HUES48 (cell line): ENCODE measurements around the gene PRKCA.
"Not testable (repeated sequence)": the region's sequence is repeated elsewhere in the genome, so short reads cannot be mapped to it uniquely, and the experiment has no call there.

Experiments used
- H3K27ac ChIP-seq: one replicate; pipeline ENCODE4 v1.7.0; 2013; ENCODE audit warnings: low read depth, low read length, inconsistent platforms
- H3K27me3 ChIP-seq: 2 replicates; pipeline ENCODE4 v1.6.1; 2013; ENCODE audit warnings: mild to moderate bottlenecking, low read length; ENCODE audit not compliant: control insufficient read depth, insufficient read depth
- H3K36me3 ChIP-seq: 2 replicates; pipeline ENCODE4 v1.6.1; 2013; ENCODE audit warnings: low read length; ENCODE audit not compliant: control insufficient read depth, insufficient read depth
- H3K4me1 ChIP-seq: 2 replicates; pipeline ENCODE4 v1.6.1; 2013; ENCODE audit warnings: mild to moderate bottlenecking, low read length; ENCODE audit not compliant: control insufficient read depth, insufficient read depth
- H3K4me3 ChIP-seq: 2 replicates; pipeline ENCODE4 v1.5.1; 2013; ENCODE audit warnings: mild to moderate bottlenecking, low read depth, low read length
- H3K9ac ChIP-seq: 2 replicates; pipeline ENCODE4 v1.6.1; 2013; ENCODE audit warnings: mild to moderate bottlenecking, low read depth, low read length, moderate library complexity
- H3K9me3 ChIP-seq: 2 replicates; pipeline ENCODE4 v1.6.1; 2013; ENCODE audit warnings: low read length; ENCODE audit not compliant: control insufficient read depth, insufficient read depth

The PRKCA gene

DNA sequence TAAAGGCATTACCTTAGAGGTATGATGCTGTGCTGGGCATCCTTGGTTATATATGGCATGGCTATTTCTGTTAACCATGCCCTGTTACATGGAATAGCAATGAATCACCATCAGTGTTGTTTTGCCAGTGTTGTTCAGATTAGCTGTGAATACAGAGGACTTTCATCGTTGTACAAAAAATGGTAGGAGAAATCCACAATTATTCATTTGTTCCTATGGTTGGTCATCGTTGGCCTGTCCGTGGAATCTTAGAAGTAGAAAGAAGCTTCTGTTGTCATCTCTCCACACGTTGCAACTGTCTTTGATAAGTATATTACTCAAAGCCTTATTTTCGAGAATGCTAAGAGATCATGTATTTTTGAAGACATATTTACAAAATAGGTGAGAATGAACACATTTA is 418.2 kb downstream of the PRKCA start:
- H3K27ac ChIP-seq: no peak overlapping the region
- no peak overlapping the region for H3K9ac ChIP-seq
- H3K4me1 ChIP-seq: peaks cover 35% of the 10 kb centered on the region
- H3K4me3 ChIP-seq: no peak overlapping the region
- no peaks in the 10 kb centered on the region for H3K9me3 ChIP-seq
- no peaks in the 10 kb centered on the region for H3K36me3 ChIP-seq
- H3K27me3 ChIP-seq: no peaks in the 10 kb centered on the region

DNA sequence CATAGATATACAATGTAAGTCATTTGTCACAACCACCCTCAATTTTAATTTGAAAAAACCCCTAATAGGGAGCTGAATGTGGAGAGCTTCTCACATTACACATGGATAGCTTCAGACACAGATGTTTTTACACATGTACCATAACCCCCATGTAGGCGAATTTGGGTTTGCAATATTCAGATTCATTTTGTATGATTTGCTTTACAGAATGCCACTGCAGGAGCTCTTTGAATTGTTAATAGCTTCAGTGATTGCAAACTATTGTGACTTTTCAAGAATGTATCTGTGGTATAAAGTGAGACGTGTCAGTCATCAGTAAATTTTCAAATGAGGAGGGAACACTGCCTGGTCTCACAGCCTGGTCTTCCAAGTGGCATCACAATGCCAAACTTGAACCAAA is 419.9 kb downstream of the PRKCA start:
- Histone ChIP-seq H3K9me3 (no peaks in the 10 kb centered on the region), H3K4me1 (peaks cover 27% of the 10 kb centered on the region), H3K4me3 (no peak overlapping the region), H3K27ac (peak overlapping the region; percentile 35), H3K36me3 (no peaks in the 10 kb centered on the region), H3K9ac (no peak overlapping the region), H3K27me3 (no peaks in the 10 kb centered on the region)

DNA sequence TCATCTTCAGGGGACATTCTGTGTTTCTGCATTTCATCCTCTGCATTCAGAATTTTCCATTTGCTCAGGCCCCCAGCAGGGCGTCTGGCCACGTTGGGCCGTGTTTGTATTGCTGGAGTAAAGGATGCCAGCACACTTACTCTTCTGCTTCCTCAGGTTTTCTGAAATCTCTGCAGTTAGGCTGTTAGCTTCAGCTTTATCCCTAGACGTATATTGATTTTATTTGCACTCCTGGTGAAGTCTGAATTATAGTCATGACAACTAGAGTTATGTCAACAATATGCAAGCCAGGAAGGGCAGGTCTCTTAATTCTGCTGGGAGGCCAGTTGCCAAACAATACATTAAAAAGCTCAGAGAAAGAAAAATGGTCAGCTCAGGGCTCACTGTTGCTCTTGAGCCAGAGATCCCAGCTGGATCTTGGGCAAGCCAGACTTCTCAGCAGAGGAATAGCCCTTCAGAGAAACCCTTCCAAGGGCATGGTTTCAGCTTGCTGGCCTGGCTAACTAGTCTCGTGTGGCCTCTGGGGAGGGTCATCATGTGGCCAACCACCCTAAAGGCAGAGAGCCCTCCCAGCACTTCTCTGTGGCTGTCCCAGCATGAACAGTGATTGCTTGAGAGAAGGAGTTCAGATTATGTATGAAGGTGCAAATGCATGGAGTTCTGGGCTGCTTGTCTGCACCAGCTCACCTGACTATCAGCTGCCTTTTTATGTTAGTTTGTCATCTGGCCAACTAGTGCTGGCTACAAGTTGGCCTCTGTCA is 422.3 kb downstream of the PRKCA start:
- Histone ChIP-seq H3K27me3 (no peaks in the 10 kb centered on the region), H3K4me1 (peaks cover 35% of the 10 kb centered on the region), H3K9ac (no peak overlapping the region), H3K27ac (no peak overlapping the region), H3K4me3 (no peak overlapping the region), H3K36me3 (no peaks in the 10 kb centered on the region), H3K9me3 (no peaks in the 10 kb centered on the region)

DNA sequence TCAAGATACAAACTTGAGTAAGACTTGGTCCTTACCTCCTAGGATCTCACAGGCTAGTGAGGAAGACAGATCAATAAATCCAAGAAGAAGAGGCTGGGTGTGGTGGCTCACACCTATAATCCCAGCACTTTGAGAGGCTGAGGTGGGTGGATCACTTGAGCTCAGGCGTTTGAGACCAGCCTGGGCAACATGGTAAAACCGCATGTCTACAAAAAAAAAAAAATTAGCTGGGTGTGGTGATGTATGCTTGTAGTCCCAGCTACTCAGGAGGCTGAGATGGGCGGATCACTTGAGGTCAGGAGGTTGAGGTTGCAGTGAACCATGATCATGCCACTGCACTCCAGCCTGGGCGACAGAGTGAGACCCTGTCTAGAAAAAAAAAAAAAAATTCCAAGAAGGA is 423.0 kb downstream of the PRKCA start:
- not testable (repeated sequence) for H3K36me3 ChIP-seq, H3K9ac ChIP-seq, H3K4me3 ChIP-seq, H3K27me3 ChIP-seq, H3K9me3 ChIP-seq, H3K27ac ChIP-seq
- peaks cover 42% of the 10 kb centered on the region for H3K4me1 ChIP-seq

DNA sequence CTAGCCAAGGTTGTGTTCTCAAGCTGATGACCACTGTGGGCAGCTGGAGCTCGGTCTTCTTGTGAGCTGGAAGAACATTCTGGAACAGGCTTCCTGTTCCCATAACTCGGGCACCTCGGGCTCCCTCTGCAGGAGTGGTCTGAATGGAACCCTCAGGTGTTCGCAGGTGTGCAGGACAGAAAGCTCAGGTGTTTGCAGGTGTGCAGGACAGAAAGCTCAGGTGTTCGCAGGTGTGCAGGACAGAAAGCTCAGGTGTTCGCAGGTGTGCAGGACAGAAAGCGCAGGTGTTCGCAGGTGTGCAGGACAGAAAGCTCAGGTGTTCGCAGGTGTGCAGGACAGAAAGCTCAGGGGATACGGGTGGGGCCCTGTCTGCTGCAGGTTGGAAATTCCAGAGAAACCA is 423.5 kb downstream of the PRKCA start:
- Histone ChIP-seq H3K9ac (no peak overlapping the region), H3K9me3 (no peaks in the 10 kb centered on the region), H3K4me1 (peaks cover 47% of the 10 kb centered on the region), H3K27ac (no peak overlapping the region), H3K36me3 (no peaks in the 10 kb centered on the region), H3K4me3 (no peak overlapping the region), H3K27me3 (no peaks in the 10 kb centered on the region)

DNA sequence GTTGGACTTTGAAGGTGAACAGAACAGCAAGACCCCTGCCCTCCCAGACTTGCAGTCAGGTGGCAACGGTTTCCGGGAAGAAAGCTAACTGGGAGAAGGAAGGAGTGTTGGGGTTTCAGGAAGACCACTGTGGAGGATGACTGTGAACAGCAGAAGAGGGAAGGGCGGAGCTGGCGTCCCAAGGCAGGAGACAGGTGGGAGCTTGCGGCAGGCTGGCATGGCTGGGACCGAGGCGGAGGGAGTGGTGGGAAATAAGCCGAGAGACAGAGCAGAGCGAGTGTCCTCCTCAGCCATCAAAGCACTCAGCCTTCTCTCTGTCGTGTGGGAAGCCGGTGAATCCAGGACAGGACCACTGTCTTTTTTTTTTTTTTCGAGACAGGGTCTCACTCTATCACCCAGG is 424.0 kb downstream of the PRKCA start:
- Histone ChIP-seq H3K9ac (no peak overlapping the region), H3K27ac (no peak overlapping the region), H3K4me1 (peaks cover 51% of the 10 kb centered on the region), H3K4me3 (no peak overlapping the region), H3K27me3 (no peaks in the 10 kb centered on the region), H3K9me3 (no peaks in the 10 kb centered on the region), H3K36me3 (no peaks in the 10 kb centered on the region)

DNA sequence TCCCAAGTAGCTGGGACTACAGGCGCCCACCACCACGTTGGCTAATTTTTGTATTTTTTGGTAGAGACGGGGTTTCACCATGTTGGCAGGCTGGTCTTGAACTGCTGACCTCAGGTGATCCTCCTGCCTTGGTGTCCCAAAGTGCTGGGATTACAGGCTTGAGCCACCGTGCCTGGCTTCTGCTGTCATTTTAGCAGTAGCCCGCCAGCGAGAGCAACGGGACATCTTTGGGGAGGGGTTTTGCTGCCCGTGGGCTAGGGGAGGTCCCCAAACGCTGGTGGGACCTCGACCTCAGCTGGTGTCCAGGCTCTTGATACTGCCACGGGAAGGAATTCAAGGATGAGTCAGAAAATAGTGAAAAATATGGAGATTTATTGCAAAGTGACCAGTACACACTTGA is 424.4 kb downstream of the PRKCA start:
- H3K4me1 ChIP-seq: peaks cover 48% of the 10 kb centered on the region
- no peaks in the 10 kb centered on the region for H3K27me3 ChIP-seq
- no peak overlapping the region for H3K27ac ChIP-seq
- no peaks in the 10 kb centered on the region for H3K9me3 ChIP-seq
- H3K36me3 ChIP-seq: no peaks in the 10 kb centered on the region
- no peak overlapping the region for H3K4me3 ChIP-seq
- H3K9ac ChIP-seq: no peak overlapping the region

DNA sequence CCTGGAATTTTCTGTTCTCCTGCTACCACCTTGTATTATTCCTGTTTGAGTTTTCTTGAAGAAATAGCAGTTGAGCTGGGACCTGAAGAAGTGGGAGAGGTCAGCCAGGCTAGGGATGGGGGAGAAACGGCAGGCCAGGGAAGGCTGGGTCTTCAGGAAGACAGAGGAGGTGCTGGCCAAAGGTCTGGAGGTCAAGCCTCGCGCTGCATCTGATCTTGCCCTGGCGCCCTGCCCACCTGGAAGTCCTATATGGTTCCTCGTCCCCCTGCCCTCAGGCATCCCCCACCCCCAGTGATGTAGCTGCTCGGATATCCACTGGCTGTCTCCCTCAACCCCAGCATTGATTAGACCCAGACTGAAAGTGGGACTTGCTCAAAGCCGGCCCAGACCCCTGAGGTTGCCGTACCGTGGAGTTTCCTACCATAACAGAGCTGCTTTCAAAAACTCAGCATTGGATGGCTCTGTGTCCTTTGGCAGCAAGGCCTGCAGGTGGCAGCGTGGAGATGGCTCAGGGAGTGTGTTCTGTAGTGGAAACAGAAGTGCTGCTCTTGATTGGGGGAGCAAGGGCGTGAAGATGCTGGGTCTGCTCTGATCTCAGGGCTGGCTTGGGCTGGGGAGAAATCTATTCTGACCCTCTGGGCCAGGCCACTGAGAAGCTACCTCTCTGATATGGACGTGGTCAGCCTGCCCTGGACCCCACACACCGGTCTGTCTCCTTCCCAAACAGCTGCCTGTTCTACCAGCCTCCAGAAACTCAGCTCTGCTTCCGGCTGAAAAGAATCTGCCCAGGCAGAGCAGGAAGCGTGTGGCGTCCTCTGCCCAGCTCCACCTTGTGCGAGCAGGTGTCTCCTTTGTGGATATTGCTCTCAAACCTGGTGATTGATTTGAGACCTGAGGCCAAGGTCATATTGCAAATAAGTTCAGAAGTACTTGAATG is 425.5 kb downstream of the PRKCA start:
- Histone ChIP-seq H3K4me1 (peaks cover 42% of the 10 kb centered on the region), H3K27ac (no peak overlapping the region), H3K36me3 (no peaks in the 10 kb centered on the region), H3K9me3 (no peaks in the 10 kb centered on the region), H3K9ac (no peak overlapping the region), H3K4me3 (no peak overlapping the region), H3K27me3 (no peaks in the 10 kb centered on the region)

DNA sequence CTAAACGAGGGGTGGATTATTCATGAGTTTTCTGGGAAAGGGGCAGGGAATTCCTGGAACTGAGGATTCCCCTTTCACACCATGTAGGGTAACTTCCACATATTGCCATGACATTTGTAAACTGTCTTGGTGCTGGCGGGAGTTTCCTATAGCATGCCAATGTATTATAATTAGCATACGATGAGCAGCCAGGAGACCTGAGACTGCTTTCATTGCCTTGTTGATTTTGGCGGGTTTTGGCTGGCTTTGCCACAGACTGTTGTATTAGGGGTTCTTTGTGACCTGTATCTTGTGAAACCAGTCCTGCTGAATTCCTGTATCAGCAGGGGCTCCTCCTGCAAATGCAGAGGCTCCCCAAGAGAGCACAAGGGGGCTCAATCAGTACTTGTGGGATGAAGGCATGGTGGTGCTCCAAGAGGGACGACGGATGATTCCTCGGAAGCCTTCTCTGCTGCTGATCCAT is 428.1 kb downstream of the PRKCA start:
- H3K4me1 ChIP-seq: peaks cover 36% of the 10 kb centered on the region

DNA sequence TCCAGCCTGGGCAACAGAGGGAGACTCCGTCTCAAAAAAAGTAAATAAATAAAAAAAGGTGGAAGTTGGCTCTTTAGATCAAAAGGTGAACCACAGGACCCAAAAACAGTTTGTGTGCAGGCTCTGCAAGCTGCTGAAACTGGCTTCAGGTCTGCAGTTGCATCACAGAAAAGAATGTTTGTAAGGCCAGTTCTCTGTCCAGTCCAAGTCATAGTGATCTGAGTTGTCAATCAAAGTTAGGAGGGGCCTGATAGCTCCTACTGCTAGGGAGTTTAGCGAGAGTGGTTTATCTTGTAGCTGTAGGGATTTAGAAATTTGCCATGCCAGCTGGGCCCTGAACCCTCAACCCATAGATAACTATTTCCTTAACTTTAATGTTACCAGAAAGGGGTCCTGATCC is 431.3 kb downstream of the PRKCA start:
- H3K4me3 ChIP-seq: no peak overlapping the region
- H3K27ac ChIP-seq: no peak overlapping the region
- H3K9ac ChIP-seq: no peak overlapping the region
- no peaks in the 10 kb centered on the region for H3K27me3 ChIP-seq
- peaks cover 28% of the 10 kb centered on the region for H3K4me1 ChIP-seq
- peaks cover 3% of the 10 kb centered on the region; the same call in 1 of the 2 replicates for H3K36me3 ChIP-seq
- no peaks in the 10 kb centered on the region for H3K9me3 ChIP-seq

More for the DNA sequence above, 428.1 kb downstream of the PRKCA start:
- no peaks in the 10 kb centered on the region for H3K27me3 ChIP-seq
- H3K9me3 ChIP-seq: no peaks in the 10 kb centered on the region
- H3K9ac ChIP-seq: peak overlapping the region; percentile 46; the same call in 1 of the 2 replicates
- H3K27ac ChIP-seq: peak overlapping the region; percentile 67
- peaks cover 2% of the 10 kb centered on the region; the same call in 1 of the 2 replicates for H3K36me3 ChIP-seq
- H3K4me3 ChIP-seq: no peak overlapping the region
